Stimulated activated CD8-positive, alpha-beta memory T cell treated with anti-CD3 and anti-CD28 coated beads, Interleukin-15, amount 100 ng/mL, for 24 hours (primary cell): Measurements from ENCODE around the gene CSF2.

Experiments used
- DNase-seq: peaks from one replicate; pipeline ENCODE4 v3.0.0-alpha.2; 2020; ENCODE audit warnings: low read depth

CSF2 gene

GRCh38 chr5:132069994-132070393 lies 3.6 kb upstream of the CSF2 start:
- DNase-seq, result no peak

DNA sequence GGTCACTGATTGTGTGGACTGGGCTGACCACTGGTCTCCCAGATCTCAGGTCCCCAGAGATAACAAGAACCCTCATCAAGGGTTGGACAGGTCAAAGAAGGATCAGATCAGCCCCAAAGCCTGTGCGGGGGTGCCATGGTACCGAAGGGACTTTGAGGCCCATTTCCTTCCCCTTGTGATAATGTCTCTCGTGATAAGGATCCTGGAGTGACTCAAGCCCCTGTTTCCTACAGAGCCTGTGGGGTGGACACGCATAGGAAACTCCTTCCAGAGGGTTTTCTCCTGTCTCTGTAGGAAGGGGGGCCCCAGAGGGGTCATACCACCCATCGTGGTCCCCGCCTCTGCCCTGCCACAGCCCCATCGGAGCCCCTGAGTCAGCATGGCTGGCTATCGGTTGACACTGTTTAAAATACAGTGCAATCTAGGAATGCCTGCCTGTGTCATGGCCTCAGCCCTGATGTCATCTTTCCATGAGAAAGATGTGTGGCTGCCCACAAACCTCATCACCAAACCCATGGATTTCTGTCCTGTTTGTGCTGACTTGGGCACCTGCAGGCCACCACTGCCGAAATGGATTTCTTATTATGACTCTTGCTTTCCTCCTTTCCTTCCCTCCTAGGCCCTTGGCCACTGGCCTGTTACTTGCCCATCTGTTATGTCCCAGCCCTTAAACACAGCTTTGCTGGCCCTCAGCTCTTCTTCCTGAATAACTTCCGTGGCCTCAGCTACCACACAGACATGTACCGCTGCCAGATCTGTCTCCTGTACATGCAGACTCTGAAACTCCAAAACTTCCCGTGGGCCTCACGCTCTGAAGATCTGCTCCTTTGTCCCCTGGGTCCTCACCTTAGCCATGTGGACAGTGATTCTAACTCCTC lies 2.9 kb upstream of the CSF2 start:
- DNase-seq, result no peak

DNA sequence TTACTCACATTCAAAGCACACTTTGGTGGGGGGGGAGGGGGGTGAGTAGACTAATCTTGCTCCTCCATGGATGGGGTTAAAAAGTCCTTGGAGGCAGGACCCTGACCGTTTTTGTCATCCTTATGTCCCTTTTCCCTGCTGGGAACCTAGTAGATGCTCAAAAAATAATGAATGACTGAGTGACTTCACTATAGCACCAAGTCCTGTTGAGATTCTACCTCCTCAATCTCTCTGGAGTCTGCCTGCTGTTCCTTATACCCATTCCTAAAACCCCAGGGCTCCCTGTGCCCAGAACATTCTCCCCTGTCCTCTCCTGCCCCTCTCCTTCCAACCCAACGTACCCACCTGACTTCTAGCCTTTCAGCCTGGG lies 2.3 kb upstream of the CSF2 start:
- no peak for DNase-seq

DNA sequence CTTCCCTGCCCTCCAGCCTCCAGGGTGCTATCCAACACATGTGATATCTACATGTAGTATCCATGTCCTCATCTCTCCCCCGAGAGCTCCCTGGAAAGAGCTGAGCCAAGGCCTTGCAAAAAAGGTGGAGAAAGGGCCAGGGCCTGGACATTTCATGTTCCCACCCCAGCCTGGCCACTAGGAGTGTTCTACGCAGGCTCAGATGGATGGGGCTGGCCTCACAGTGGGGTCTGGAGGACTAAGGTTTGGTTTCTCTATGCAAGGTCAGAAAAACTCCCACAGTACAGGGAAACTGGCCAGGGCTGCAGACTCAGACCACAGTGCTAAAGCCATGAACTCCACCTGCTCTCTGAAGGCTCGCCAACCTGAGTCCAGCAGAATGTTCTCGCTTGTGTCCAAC lies 1.5 kb upstream of the CSF2 start:
- no peak for DNase-seq

- no peak for DNase-seq
Observed at GRCh38 chr5:132072528-132072927, 1.1 kb upstream of the CSF2 start.

GRCh38 chr5:132074091-132074771 lies 642 bp downstream of the CSF2 start:
- DNase-seq, result no peak

DNA sequence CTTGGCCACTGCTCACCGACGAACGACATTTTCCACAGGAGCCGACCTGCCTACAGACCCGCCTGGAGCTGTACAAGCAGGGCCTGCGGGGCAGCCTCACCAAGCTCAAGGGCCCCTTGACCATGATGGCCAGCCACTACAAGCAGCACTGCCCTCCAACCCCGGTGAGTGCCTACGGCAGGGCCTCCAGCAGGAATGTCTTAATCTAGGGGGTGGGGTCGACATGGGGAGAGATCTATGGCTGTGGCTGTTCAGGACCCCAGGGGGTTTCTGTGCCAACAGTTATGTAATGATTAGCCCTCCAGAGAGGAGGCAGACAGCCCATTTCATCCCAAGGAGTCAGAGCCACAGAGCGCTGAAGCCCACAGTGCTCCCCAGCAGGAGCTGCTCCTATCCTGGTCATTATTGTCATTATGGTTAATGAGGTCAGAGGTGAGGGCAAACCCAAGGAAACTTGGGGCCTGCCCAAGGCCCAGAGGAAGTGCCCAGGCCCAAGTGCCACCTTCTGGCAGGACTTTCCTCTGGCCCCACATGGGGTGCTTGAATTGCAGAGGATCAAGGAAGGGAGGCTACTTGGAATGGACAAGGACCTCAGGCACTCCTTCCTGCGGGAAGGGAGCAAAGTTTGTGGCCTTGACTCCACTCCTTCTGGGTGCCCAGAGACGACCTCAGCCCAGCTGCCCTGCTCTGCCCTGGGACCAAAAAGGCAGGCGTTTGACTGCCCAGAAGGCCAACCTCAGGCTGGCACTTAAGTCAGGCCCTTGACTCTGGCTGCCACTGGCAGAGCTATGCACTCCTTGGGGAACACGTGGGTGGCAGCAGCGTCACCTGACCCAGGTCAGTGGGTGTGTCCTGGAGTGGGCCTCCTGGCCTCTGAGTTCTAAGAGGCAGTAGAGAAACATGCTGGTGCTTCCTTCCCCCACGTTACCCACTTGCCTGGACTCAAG lies 1.5 kb downstream of the CSF2 start:
- DNase-seq, result no peak

- no peak for DNase-seq
Observed at GRCh38 chr5:132075719-132076077, 2.1 kb downstream of the CSF2 start.

- no peak for DNase-seq
Observed at GRCh38 chr5:132076202-132076830, 2.7 kb downstream of the CSF2 start.

GRCh38 chr5:132076983-132077382 lies 3.4 kb downstream of the CSF2 start:
- no peak for DNase-seq

GRCh38 chr5:132079081-132079480 lies 5.5 kb downstream of the CSF2 start:
- DNase-seq, result no peak

DNA sequence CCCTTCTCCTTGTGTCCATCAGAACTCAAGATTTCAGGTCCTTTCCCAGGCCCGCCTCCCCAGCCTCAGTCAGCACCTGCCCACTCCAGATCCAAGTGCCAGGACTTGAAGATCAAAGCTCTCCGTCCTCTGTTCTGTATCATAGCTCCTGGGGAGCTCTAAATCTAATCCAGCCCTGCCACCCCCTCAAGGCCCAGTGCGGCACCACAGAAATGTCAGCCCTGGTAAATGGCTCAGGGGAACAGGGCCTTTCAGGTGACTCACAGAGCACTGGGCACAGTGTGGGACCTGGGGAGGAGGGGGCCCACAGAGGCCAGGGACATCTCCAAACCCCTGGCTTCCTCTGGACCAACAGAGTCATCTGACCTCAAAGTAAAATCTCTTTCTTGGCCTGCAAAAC lies 6.0 kb downstream of the CSF2 start:
- no peak for DNase-seq

- no peak for DNase-seq
Observed at GRCh38 chr5:132080595-132080994, 7.0 kb downstream of the CSF2 start.

- no peak for DNase-seq
Observed at GRCh38 chr5:132081458-132081857, 7.9 kb downstream of the CSF2 start.

DNA sequence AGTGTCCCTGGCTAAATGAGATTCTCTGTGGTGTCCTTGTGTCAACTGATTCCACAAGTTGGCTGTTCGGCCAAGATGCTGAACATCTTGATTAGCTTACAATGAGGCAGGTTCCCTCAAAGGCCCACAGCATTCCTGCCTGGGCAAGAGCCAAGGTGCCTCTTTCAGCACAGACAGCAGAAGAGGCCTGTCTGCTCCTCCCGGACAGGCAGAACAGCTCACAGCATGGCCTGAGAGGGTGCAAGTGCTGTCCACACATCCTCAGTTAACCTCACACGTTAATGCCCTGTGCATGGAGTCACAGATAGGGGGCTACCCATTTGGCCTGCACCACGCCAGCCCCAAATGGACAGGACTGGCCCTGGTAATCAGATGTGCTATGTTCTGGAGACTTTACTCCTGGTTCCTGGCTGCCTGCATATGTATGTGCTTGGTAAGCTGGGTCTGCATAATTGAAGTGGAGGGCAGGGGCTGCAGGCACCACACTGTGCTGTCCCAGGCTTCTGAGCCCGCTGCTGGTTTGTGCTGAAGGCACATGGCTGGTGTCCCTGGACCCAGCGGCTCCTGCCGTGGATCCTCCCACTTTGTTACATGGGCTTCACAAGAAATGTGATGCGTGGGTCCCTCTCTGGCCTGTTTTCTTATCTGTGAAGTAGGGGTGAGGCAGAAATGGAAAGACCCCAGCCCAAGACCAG lies 8.9 kb downstream of the CSF2 start:
- no peak for DNase-seq

DNA sequence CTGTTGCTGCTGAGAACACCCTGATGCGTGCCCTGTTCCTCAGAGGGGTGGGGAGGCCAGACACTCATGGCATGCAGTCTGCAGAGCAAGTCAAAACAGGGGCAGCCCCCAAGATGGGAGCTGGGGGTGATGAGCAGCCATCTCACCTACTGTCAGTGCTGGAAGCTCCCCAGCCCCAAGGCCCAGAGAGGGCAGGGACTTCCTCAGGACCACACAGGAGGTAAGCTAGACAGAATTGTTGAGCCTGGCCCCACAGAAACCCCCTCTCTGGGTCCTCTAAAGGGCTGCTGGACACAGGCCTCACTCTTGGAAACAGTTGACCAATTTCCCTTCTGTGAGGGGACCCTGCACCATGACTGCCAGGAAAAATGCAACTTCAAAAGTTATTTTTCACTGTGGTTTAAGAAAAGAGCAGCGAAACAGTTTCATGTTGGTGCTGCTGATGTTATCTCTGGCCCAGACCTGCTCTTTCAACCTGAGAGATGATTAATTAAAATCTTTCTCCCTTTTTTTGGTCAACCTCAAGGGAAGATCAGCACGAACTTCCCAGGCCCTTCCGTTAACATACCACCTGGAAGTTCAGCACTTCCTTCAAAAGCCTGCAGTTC lies 9.6 kb downstream of the CSF2 start:
- no peak for DNase-seq

- DNase-seq, result no peak
Observed at GRCh38 chr5:132085686-132086085, 12.1 kb downstream of the CSF2 start.

DNA sequence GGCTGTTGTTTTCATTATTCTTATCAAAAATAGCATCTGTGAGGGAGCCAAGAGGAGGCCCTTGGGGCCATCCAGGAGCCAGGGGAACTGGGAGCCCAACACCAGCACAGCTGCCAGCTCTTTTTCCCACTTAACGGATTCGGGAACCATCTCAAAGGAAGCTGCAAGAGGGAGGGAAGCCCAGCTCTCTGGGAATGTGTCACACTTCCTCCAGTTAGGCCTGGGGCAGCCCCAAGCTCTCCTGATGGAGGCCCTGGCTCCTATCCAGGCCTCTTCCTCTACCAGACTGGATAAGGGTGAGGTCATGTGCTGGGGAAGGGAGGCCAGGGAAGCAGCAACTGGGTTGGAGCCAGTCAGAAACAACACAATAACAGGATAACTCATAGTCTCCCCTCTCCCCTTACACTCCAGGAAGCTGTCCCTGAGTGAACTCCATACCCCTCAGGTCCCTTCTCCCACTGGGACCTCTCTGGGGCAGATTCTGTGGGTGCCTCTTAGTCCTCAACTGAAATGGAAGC lies 12.7 kb downstream of the CSF2 start:
- DNase-seq, result no peak

- DNase-seq, result no peak
Observed at GRCh38 chr5:132087176-132087575, 13.6 kb downstream of the CSF2 start.

- no peak for DNase-seq
Observed at GRCh38 chr5:132087661-132088060, 14.1 kb downstream of the CSF2 start.

- no peak for DNase-seq
Observed at GRCh38 chr5:132089363-132089762, 15.8 kb downstream of the CSF2 start.
